Measurements from ENCODE around the gene YAF2. TPM values are rescaled to one million over a fixed set of nuclear protein-coding genes. Genes with fewer than 3 reads are reported as not detected.
"Not testable (repeated sequence)": the region's sequence is repeated elsewhere in the genome, so short reads cannot be mapped to it uniquely, and the experiment has no call there.

The YAF2 gene
- total RNA-seq, 4 donors from 2014 or later = 22.7 to 55.4 (median 24.5) TPM

GRCh38 chr12:42196723-42197603, 41.1 kb downstream of the YAF2 start:
- H3K4me3 ChIP-seq = no peak overlapping the region
- DNase-seq = no peak
- TF ChIP-seq POLR2A (IDR thresholded peaks at IDR 0.05) (no peak), POLR2AphosphoS5 (IDR thresholded peaks at IDR 0.05) (no peak), EP300 (IDR thresholded peaks at IDR 0.05; ENCODE audit: low read depth) (no peak), CTCF (IDR thresholded peaks at IDR 0.05) (no peak)
- no peaks in the 10 kb centered on the region for H3K4me1 ChIP-seq
- no peak overlapping the region for H3K27ac ChIP-seq
- intact Hi-C loops (cut with DNase I; ENCODE audit: low total_unique reads) (no loop called here), in situ Hi-C loops (cut with MboI; ENCODE audit: low pct_ligation_motif_present in 1 of 4, low pct_unique_long_range_greater_than_20kb in 1 of 4, low sequenced_read_pairs in 3 of 4) (no loop called here)
- WGBS, 2 donors (ENCODE audit: low coverage in 1 of 2) = 88 to 89% methylated on average over 6 to 7 of the region's 7 CpGs
- H3K9me3 ChIP-seq = no peaks in the 10 kb centered on the region
- H3K27me3 ChIP-seq = no peaks in the 10 kb centered on the region
- H3K36me3 ChIP-seq = no peaks in the 10 kb centered on the region

GRCh38 chr12:42192686-42193085, 45.4 kb downstream of the YAF2 start:
- H3K27ac ChIP-seq = no peak overlapping the region
- H3K9me3 ChIP-seq = no peaks in the 10 kb centered on the region
- H3K27me3 ChIP-seq = no peaks in the 10 kb centered on the region
- no peak for TF ChIP-seq POLR2A (IDR thresholded peaks at IDR 0.05)
- TF ChIP-seq EP300 (IDR thresholded peaks at IDR 0.05; ENCODE audit: low read depth) = no peak
- no peak for TF ChIP-seq POLR2AphosphoS5 (IDR thresholded peaks at IDR 0.05)
- no peak for TF ChIP-seq CTCF (IDR thresholded peaks at IDR 0.05)
- intact Hi-C loops (cut with DNase I; ENCODE audit: low total_unique reads) (loop anchor here (5.0 kb wide), 1 partner anchor 1645 kb away; no protein-coding TSS in a partner anchor), in situ Hi-C loops (cut with MboI; ENCODE audit: low pct_ligation_motif_present in 1 of 4, low pct_unique_long_range_greater_than_20kb in 1 of 4, low sequenced_read_pairs in 3 of 4) (no loop called here)
- no peaks in the 10 kb centered on the region for H3K36me3 ChIP-seq
- H3K4me3 ChIP-seq = no peak overlapping the region
- DNase-seq = no peak
- WGBS, 2 donors (ENCODE audit: low coverage in 1 of 2) = 92 to 100% methylated on average over 3 to 6 of the region's 6 CpGs
- no peaks in the 10 kb centered on the region for H3K4me1 ChIP-seq

- no peaks in the 10 kb centered on the region for H3K9me3 ChIP-seq
- no peaks in the 10 kb centered on the region for H3K4me1 ChIP-seq
- WGBS, 2 donors (ENCODE audit: low coverage in 1 of 2) = 86 to 94% methylated on average over 1 of the region's 1 CpG
- intact Hi-C loops (cut with DNase I; ENCODE audit: low total_unique reads) (loop anchor here (5.0 kb wide), 1 partner anchor 1645 kb away; no protein-coding TSS in a partner anchor), in situ Hi-C loops (cut with MboI; ENCODE audit: low pct_ligation_motif_present in 1 of 4, low pct_unique_long_range_greater_than_20kb in 1 of 4, low sequenced_read_pairs in 3 of 4) (no loop called here)
- H3K27ac ChIP-seq = no peak overlapping the region
- no peak overlapping the region for H3K4me3 ChIP-seq
- H3K36me3 ChIP-seq = no peaks in the 10 kb centered on the region
- no peaks in the 10 kb centered on the region for H3K27me3 ChIP-seq
- TF ChIP-seq EP300 (IDR thresholded peaks at IDR 0.05; ENCODE audit: low read depth) = no peak
- no peak for TF ChIP-seq POLR2A (IDR thresholded peaks at IDR 0.05)
- TF ChIP-seq CTCF (IDR thresholded peaks at IDR 0.05) = no peak
- no peak for DNase-seq
Observed at GRCh38 chr12:42192258-42192657, 45.8 kb downstream of the YAF2 start.

GRCh38 chr12:42190376-42190775, 47.7 kb downstream of the YAF2 start:
- H3K36me3 ChIP-seq = no peaks in the 10 kb centered on the region
- H3K27ac ChIP-seq = no peak overlapping the region
- DNase-seq = no peak
- TF ChIP-seq CTCF (IDR thresholded peaks at IDR 0.05) (no peak), POLR2AphosphoS5 (IDR thresholded peaks at IDR 0.05) (no peak), POLR2A (IDR thresholded peaks at IDR 0.05) (no peak), EP300 (IDR thresholded peaks at IDR 0.05; ENCODE audit: low read depth) (no peak)
- intact Hi-C loops (cut with DNase I; ENCODE audit: low total_unique reads) = loop anchor here (5.0 kb wide), 1 partner anchor 1643 kb away; no protein-coding TSS in a partner anchor
- in situ Hi-C loops (cut with MboI; ENCODE audit: low pct_ligation_motif_present in 1 of 4, low pct_unique_long_range_greater_than_20kb in 1 of 4, low sequenced_read_pairs in 3 of 4) = no loop called here
- no peaks in the 10 kb centered on the region for H3K9me3 ChIP-seq
- no peak overlapping the region for H3K4me3 ChIP-seq
- H3K4me1 ChIP-seq = no peaks in the 10 kb centered on the region
- no peaks in the 10 kb centered on the region for H3K27me3 ChIP-seq

- H3K36me3 ChIP-seq = not testable (repeated sequence)
- WGBS, 2 donors (ENCODE audit: low coverage in 1 of 2) = 98 to 100% methylated on average over 3 of the region's 3 CpGs
Observed at GRCh38 chr12:42188275-42188674, 49.8 kb downstream of the YAF2 start.

More at GRCh38 chr12:42188275-42188674, 49.8 kb downstream of the YAF2 start:
- H3K4me3 ChIP-seq; intact Hi-C loops (cut with DNase I; ENCODE audit: low total_unique reads); H3K9me3 ChIP-seq; H3K4me1 ChIP-seq; H3K27me3 ChIP-seq; in situ Hi-C loops (cut with MboI; ENCODE audit: low pct_ligation_motif_present in 1 of 4, low pct_unique_long_range_greater_than_20kb in 1 of 4, low sequenced_read_pairs in 3 of 4); DNase-seq; H3K27ac ChIP-seq: not testable (repeated sequence)

Data from transverse colon (tissue), 4 donors.